Cardiac muscle cell (in vitro differentiated cells and primary cell): Measurements from ENCODE around the gene RANBP1. TPM values are rescaled to one million over a fixed set of nuclear protein-coding genes. Genes with fewer than 3 reads are reported as not detected.

Source experiments
- DNase-seq, 2 donors: peaks; one replicate each; pipeline versions ENCODE4 v3.0.0 to v3.0.0-alpha.2; 2010 to 2017; ENCODE audit warnings: low read depth in 1 of 2, low spot score in 1 of 2
- H3K27ac ChIP-seq: fragments of 200-600 bp; sonication (generic); 2 replicates; pipeline ENCODE4 v1.5.1; 2016
- H3K27me3 ChIP-seq: fragments of 200-600 bp; sonication (generic); 2 replicates; pipeline ENCODE4 v1.6.0; 2016; ENCODE audit warnings: control low read depth
- H3K36me3 ChIP-seq: fragments of 200-600 bp; sonication (generic); 2 replicates; pipeline ENCODE4 v1.5.1; 2016; ENCODE audit warnings: control low read depth
- H3K4me1 ChIP-seq: fragments of 200-600 bp; sonication (generic); 2 replicates; pipeline ENCODE4 v1.8.1; 2017; ENCODE audit warnings: low read depth, mild to moderate bottlenecking, mixed run types
- H3K4me3 ChIP-seq: fragments of 200-600 bp; sonication (generic); 2 replicates; pipeline ENCODE4 v1.5.1; 2016; ENCODE audit warnings: mild to moderate bottlenecking
- H3K9me3 ChIP-seq: fragments of 200-600 bp; sonication (generic); 2 replicates; pipeline ENCODE4 v1.5.1; 2017; ENCODE audit warnings: low read depth, mild to moderate bottlenecking, control low read depth
- polyA plus RNA-seq: library from polyadenylated mRNA; unstranded; fragments of >200 nt; fragmentation: Nextera tagmentation; extraction: Ambion mirVana; gene quantifications from 2 replicates; pipeline ENCODE4 v1.2.1, GENCODE V29; 2016
- total RNA-seq: library from RNA; depleted of rRNA; stranded (reverse); fragments of >200 nt; gene quantifications from 2 replicates; pipeline ENCODE4 v1.2.3, GENCODE V29; 2016
- TF ChIP-seq, protein P1 (sequence below): IDR thresholded peaks from 2 replicates; pipeline ENCODE4 v1.5.1; 2012; ENCODE audit warnings: low read depth, mild to moderate bottlenecking, low read length

RANBP1 gene
- total and polyA plus RNA-seq, 2 experiments from 2014 or later, result 252 to 271 TPM

- no peak for DNase-seq
- Histone ChIP-seq H3K4me1 (peaks cover 2% of the 10 kb centered on the region), H3K27ac (peak overlapping the region; percentile 77), H3K36me3 (peaks cover 29% of the 10 kb centered on the region), H3K9me3 (no peaks in the 10 kb centered on the region), H3K27me3 (no peaks in the 10 kb centered on the region), H3K4me3 (no peak overlapping the region)
- TF ChIP-seq, protein P1, sequence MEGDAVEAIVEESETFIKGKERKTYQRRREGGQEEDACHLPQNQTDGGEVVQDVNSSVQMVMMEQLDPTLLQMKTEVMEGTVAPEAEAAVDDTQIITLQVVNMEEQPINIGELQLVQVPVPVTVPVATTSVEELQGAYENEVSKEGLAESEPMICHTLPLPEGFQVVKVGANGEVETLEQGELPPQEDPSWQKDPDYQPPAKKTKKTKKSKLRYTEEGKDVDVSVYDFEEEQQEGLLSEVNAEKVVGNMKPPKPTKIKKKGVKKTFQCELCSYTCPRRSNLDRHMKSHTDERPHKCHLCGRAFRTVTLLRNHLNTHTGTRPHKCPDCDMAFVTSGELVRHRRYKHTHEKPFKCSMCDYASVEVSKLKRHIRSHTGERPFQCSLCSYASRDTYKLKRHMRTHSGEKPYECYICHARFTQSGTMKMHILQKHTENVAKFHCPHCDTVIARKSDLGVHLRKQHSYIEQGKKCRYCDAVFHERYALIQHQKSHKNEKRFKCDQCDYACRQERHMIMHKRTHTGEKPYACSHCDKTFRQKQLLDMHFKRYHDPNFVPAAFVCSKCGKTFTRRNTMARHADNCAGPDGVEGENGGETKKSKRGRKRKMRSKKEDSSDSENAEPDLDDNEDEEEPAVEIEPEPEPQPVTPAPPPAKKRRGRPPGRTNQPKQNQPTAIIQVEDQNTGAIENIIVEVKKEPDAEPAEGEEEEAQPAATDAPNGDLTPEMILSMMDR, result no peak
These were observed 11.5 kb downstream of the RANBP1 start for GRCh38 chr22:20127318-20127868.

- H3K36me3 ChIP-seq, result peaks cover 28% of the 10 kb centered on the region
- no peaks in the 10 kb centered on the region for H3K9me3 ChIP-seq
- DNase-seq, result no peak
- peaks cover 9% of the 10 kb centered on the region for H3K4me1 ChIP-seq
- H3K27ac ChIP-seq, result peak overlapping the region; percentile 77
- no peaks in the 10 kb centered on the region for H3K27me3 ChIP-seq
- H3K4me3 ChIP-seq, result no peak overlapping the region
- TF ChIP-seq, protein P1, result no peak
These were observed 12.1 kb downstream of the RANBP1 start for GRCh38 chr22:20127869-20128618.

DNA sequence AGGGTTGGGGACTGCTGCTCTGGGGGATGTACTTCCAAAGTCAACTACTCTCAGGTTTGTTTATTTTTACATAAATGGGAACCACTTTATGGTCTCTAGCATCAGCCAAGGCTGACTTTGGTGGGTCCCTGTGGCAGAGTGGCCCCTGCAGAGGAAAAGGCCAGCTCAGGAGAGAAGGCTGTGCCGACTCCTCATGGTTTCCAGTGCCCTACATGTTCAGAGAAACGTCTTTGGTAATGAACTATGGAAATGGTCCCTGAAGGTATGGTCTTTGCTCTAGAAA is 12.7 kb downstream of the RANBP1 start:
- DNase-seq, result no peak
- H3K36me3 ChIP-seq, result peaks cover 27% of the 10 kb centered on the region
- no peaks in the 10 kb centered on the region for H3K27me3 ChIP-seq
- no peak overlapping the region for H3K4me3 ChIP-seq
- H3K9me3 ChIP-seq, result no peaks in the 10 kb centered on the region
- peak overlapping the region; percentile 77 for H3K27ac ChIP-seq
- peaks cover 9% of the 10 kb centered on the region for H3K4me1 ChIP-seq
- TF ChIP-seq, protein P1, result no peak

DNA sequence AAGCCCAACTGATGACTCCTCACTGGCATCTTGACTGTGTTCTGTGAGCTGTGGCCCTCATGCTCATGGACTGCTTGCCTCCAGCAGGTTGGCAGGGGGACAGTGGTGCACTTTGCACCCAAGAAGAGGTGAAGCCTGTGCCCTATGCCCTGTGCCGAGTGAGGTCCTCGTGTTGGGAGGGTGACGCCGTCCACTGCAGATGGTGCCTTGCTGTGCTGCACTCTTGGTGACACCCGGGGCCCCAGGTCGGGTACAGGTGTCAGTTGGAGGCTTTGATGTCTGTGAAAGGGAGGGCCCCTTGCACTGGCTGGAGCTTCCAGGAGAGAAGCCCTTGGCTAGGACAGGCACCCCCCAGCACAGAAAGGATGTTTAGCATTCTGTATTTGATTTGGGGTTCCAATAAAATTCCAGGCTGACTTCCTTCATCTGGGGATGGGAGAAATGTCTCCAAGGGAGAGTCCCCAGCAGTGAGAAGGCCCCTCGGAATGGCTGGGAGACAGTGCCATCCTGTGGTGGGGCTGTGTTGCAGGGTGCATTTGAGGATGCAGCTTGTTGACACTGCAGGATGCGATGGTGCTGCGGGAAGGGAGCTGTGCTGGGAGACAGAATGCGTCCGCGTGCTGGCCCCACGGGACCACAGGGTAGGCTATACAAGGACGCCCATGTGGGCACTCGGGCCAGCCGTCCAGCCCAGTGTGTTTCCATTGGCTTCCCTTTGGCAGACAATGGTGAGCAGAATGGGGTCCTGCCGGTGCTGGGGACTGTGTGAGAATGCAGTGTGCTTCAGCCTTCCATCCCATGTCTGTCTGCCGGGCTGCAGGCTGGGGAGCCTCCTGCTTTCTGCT is 13.2 kb downstream of the RANBP1 start:
- TF ChIP-seq, protein P1, result peak; percentile 47
- H3K9me3 ChIP-seq, result no peaks in the 10 kb centered on the region
- H3K27me3 ChIP-seq, result no peaks in the 10 kb centered on the region
- peaks cover 9% of the 10 kb centered on the region for H3K4me1 ChIP-seq
- H3K4me3 ChIP-seq, result no peak overlapping the region
- peak overlapping the region; percentile 77 for H3K27ac ChIP-seq
- peak; percentile 13 to 46 for DNase-seq
- peaks cover 23% of the 10 kb centered on the region for H3K36me3 ChIP-seq

DNA sequence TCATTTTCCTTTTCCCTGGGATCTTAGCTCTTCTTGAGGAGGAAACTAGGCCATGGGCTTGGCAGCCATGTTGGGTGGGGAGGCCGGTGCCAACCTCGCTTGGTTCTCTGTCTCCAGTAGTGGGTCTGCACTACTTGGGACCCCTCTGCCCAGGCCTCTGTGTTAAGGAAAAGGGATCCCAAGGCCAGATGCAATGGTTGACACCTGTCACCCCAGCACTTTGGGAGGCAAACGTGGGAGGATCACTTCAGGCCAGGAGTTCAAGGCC is 13.8 kb downstream of the RANBP1 start:
- TF ChIP-seq, protein P1, result no peak
- Histone ChIP-seq H3K4me3 (no peak overlapping the region), H3K9me3 (no peaks in the 10 kb centered on the region), H3K27ac (peak overlapping the region; percentile 54), H3K27me3 (no peaks in the 10 kb centered on the region), H3K36me3 (peaks cover 22% of the 10 kb centered on the region), H3K4me1 (peaks cover 9% of the 10 kb centered on the region)
- DNase-seq, result no peak
